ENCODE data around the gene PIAS4.

Gene PIAS4

DNA sequence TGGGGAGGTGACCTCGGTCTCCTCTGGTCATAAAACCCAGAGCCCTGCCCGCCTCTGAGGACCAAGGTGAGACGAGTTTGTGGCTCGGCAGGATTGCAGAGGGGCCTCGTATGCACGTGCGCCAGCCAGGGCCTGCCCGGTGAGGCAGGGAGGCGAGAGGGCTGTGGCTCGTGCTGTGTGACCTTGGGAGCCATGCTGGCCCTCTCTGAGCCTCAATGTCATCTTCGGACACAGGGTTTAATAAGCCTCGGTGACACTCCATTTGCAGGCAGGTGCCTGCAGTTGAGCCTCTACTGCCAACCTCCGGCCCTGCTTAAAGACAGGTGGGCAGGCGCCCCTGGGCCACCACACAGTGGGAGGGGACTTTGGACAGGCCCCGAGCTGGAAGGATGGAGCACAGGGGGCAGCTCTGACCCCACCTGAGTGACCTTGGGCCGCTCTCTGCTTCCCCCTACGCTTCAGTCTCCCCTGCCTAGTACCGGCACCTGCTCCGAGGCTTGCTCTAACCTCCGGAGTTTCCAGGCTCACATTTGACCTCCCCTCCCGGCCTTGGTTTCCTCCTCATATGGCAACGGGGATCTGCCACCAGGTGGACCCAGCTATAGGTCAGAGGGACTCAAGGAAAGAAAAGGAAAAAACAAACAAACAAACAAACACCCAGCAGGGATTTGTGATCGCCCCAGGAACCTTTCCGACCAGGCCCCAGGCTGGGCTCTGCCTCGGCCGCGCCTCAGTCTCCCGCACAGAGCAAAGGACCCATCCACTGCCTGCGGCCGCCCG lies 56.0 kb downstream of the PIAS4 start:
- peak overlapping the region; percentile 71 for H3K4me3 ChIP-seq (ENCODE audit: low read depth, low read length)
- TF ChIP-seq, protein P1, sequence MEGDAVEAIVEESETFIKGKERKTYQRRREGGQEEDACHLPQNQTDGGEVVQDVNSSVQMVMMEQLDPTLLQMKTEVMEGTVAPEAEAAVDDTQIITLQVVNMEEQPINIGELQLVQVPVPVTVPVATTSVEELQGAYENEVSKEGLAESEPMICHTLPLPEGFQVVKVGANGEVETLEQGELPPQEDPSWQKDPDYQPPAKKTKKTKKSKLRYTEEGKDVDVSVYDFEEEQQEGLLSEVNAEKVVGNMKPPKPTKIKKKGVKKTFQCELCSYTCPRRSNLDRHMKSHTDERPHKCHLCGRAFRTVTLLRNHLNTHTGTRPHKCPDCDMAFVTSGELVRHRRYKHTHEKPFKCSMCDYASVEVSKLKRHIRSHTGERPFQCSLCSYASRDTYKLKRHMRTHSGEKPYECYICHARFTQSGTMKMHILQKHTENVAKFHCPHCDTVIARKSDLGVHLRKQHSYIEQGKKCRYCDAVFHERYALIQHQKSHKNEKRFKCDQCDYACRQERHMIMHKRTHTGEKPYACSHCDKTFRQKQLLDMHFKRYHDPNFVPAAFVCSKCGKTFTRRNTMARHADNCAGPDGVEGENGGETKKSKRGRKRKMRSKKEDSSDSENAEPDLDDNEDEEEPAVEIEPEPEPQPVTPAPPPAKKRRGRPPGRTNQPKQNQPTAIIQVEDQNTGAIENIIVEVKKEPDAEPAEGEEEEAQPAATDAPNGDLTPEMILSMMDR (IDR thresholded peaks at IDR 0.05; ENCODE audit: insufficient read depth, low read length, missing control alignments), result no peak
- POLR2A ChIA-PET, result no interaction called here
- CTCF ChIA-PET, result interaction anchor here (1.4 kb wide), 1 partner anchor 76 kb away, joined by 4 read pairs; no protein-coding TSS in a partner anchor
- DNase-seq (ENCODE audit: low read depth, low spot score), result no peak

DNA sequence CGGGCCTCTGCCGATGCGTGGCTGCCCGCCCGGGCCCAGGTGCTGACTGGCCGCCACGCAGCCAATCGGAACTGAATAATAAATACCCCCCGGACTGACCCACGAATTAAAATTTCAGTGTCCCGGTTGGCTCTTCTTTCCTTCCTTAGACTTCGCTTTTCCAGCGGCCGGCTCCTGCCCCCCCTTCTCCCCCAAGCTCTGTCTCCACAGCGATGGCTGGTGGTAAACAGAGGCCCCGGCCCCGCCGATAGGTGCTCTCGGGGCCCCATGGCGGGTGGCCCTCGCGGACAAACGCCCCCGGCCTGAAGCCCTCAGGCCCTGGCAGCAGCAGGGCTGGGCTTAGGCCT lies 56.6 kb downstream of the PIAS4 start:
- POLR2A ChIA-PET, result no interaction called here
- H3K4me3 ChIP-seq (ENCODE audit: low read depth, low read length), result peak overlapping the region; percentile 71
- no peak for DNase-seq (ENCODE audit: low read depth, low spot score)
- TF ChIP-seq, protein P1 (IDR thresholded peaks at IDR 0.05; ENCODE audit: insufficient read depth, low read length, missing control alignments), result no peak
- CTCF ChIA-PET, result no interaction called here

DNA sequence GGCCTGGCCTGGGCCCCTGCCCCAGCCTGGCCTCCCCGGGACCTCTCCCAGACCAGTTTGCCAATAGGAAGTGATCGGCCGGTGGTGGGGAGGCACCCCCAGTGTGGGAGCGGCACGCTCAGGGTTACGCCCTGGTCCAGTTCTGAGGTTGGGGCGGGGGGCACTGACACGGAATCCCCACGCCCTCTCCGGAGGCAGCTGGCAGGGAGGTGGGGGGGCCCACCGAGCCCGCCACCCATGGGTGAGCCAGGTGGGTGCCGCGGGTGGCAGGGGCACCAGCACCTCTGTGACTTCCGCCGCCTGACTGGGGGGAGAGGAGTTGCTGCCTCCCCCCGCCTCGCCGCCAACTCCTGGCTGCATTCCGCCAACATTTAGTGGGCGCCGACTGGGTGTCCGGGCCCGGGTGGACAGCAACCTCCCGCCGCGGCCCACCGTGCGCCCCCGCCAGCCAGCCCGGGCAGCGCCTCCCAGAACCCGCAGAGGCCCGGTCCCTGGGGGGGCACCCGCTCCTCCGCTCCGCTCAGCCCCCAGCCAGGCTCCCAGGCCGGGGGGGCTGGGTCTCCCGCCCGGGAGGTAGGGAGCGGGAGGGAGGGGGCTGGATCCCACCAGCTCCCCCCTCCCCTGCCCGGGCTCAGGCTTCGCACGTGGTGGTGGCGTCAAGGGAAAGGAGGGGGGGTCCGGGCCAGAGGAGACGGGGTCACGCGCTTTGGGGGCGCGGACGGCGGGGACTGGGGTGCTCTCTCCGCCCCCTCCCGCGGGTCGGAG lies 57.1 kb downstream of the PIAS4 start:
- ChIA-PET CTCF (no interaction called here), POLR2A (no interaction called here)
- no peak for DNase-seq (ENCODE audit: low read depth, low spot score)
- TF ChIP-seq, protein P1 (IDR thresholded peaks at IDR 0.05; ENCODE audit: insufficient read depth, low read length, missing control alignments), result no peak
- peak overlapping the region; percentile 71 for H3K4me3 ChIP-seq (ENCODE audit: low read depth, low read length)

- DNase-seq (ENCODE audit: low read depth, low spot score), result peak; percentile 73
- peak overlapping the region; percentile 72 for H3K4me3 ChIP-seq (ENCODE audit: low read depth, low read length)
- POLR2A ChIA-PET, result interaction anchor here (0.6 kb wide), 1 partner anchor 78 kb away, joined by 3 read pairs; no protein-coding TSS in a partner anchor
- CTCF ChIA-PET, result interaction anchor here (1.2 kb wide), 1 partner anchor 14 kb away, joined by 3 read pairs; no protein-coding TSS in a partner anchor
- TF ChIP-seq, protein P1 (IDR thresholded peaks at IDR 0.05; ENCODE audit: insufficient read depth, low read length, missing control alignments), result no peak
These were observed 58.1 kb downstream of the PIAS4 start for GRCh38 chr19:4065430-4066175.

GRCh38 chr19:4066176-4066606 lies 58.7 kb downstream of the PIAS4 start:
- CTCF ChIA-PET, result interaction anchor here (1.2 kb wide), 1 partner anchor 13 kb away, joined by 3 read pairs; no protein-coding TSS in a partner anchor
- no peak for DNase-seq (ENCODE audit: low read depth, low spot score)
- POLR2A ChIA-PET, result interaction anchor here (0.6 kb wide), 1 partner anchor 79 kb away, joined by 3 read pairs; no protein-coding TSS in a partner anchor
- H3K4me3 ChIP-seq (ENCODE audit: low read depth, low read length), result peak overlapping the region; percentile 72
- TF ChIP-seq, protein P1 (IDR thresholded peaks at IDR 0.05; ENCODE audit: insufficient read depth, low read length, missing control alignments), result no peak
